ENCODE results near the gene MYO5B.

- TF ChIP-seq CTCF (IDR thresholded peaks at IDR 0.05; ENCODE audit: poor library complexity, severe bottlenecking): no peak
- no peak for TF ChIP-seq EP300 (conservative IDR thresholded peaks at IDR 0.05; ENCODE audit: poor library complexity, severe bottlenecking)
- TF ChIP-seq POLR2AphosphoS5 (IDR thresholded peaks at IDR 0.05): no peak
Measured at GRCh38 chr18:50183556-50183955, 11.4 kb downstream of the MYO5B start.
